Fibroblast of skin of abdomen (primary cell): Measurements from ENCODE around the gene BDNF.
A peak's percentile ranks its signal among the peaks of the same experiment; 100 is the strongest.

Source experiments
- DNase-seq: peaks from one replicate; pipeline ENCODE4 v3.0.0-alpha.2; 2013

BDNF gene

GRCh38 chr11:27625347-27625912 lies 74.8 kb downstream of the BDNF start:
- DNase-seq, result no peak

DNA sequence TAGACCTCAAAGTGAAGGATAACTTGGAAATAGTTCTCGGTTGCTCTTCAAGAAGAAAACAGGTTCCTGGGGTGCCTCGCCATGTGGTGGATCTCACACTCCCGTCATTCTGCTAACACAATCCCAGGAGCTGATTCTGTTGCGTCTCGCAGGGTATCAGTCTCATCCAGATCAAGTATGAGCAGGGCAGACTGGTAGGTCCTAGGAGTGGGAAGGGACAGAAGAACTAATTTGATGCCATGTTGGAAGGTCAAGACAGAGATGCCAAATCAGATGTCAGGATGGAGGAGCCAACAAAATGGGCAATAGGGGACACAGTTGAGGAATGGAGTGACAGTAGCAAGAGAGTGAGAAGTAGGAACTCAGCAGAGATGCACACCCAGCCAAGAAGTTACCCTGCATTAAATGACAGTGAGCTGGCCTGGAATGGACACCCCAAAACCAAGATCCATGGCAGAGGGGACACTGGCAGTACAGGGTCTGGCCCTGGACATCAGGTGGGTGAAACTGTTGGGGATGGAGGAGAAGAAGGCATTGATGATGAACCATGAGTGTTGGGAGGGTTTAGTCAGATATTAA lies 76.2 kb downstream of the BDNF start:
- no peak for DNase-seq

- no peak for DNase-seq
These were observed 77.5 kb downstream of the BDNF start for GRCh38 chr11:27622541-27623300.

- DNase-seq, result no peak
These were observed 78.7 kb downstream of the BDNF start for GRCh38 chr11:27621405-27622161.

- DNase-seq, result no peak
These were observed 80.4 kb downstream of the BDNF start for GRCh38 chr11:27619763-27620335.

DNA sequence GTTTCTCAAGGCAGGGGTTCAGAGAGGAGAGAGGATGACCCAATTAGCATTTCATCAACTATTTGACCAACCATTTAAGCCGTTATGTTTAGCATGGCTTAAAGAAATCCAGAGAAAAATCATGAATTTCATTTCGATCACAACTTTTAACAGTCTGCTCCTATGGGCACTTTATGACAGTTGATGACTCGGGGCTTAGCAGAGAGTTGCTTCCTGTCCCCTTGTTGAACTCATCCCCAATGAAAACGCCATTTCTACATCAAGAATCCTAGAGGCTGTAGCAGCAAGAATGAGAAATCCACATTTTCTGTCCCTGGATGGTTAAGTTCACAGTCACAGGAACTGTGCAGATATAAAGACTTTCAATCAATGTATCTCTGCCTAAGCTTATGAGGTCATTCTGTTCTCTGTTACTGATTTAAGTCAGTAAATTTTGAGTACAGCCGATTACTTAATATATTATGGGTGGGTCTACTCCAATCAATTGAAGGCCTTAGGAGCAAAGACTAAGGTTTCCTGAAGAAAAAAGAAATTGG lies 81.1 kb downstream of the BDNF start:
- DNase-seq, result peak; percentile 12

GRCh38 chr11:27618281-27618915 lies 81.9 kb downstream of the BDNF start:
- no peak for DNase-seq

DNA sequence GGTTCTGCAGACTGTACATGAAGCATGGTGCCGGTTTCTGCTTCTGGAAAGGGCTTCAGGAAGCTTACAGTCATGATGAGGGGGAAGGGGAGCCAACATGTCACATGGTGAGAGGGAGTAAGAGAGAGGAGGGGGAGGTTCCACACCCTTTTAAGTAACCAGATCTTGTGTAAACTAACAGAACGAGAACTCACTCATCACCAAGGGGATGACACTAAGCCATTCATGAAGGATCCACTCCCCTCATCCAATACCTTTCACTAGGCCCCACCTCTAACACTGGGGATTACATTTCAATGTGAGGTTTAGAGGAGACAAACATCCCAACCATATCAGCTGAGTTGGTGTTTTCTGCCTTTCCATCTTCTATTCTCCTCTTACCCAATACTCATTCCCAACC lies 83.5 kb downstream of the BDNF start:
- DNase-seq, result no peak

GRCh38 chr11:27615833-27616232 lies 84.4 kb downstream of the BDNF start:
- no peak for DNase-seq

- DNase-seq, result no peak
These were observed 86.2 kb downstream of the BDNF start for GRCh38 chr11:27614092-27614491.

GRCh38 chr11:27612932-27613880 lies 87.0 kb downstream of the BDNF start:
- peak; percentile 31 for DNase-seq

GRCh38 chr11:27611947-27612455 lies 88.3 kb downstream of the BDNF start:
- DNase-seq, result no peak

DNA sequence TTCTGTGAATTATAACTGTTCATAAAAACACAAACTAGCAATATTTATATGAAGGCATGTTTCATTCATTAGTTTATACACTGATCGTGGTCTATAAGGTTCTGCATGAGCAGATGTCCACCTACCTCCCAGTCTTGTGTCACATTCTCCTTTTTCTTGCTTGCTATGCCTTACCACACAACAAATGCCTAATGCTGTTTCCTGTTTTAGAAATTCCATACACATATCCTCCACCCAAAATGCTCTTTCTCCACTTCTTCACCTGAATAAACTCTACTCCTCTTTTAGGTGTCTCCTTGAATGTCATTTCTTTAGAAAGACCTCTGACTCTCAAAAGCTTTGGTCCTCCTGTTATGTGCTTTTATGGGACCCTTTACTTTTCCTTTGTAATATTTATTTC lies 88.9 kb downstream of the BDNF start:
- no peak for DNase-seq

- DNase-seq, result no peak
These were observed 89.3 kb downstream of the BDNF start for GRCh38 chr11:27610946-27611345.

GRCh38 chr11:27610280-27610679 lies 90.0 kb downstream of the BDNF start:
- no peak for DNase-seq

- DNase-seq, result no peak
These were observed 91.3 kb downstream of the BDNF start for GRCh38 chr11:27608951-27609350.

- no peak for DNase-seq
These were observed 94.8 kb downstream of the BDNF start for GRCh38 chr11:27605422-27605821.
